GM19372 (cell line): ENCODE results near the gene OXER1.

Source experiments
- ATAC-seq: cut with Tn5 transposase; IDR thresholded peaks from one replicate; pipeline ENCODE4 v1.9.1; 2021; ENCODE audit warnings: mild to moderate bottlenecking, low read depth, moderate library complexity; ENCODE audit not compliant: unreplicated experiment

Gene OXER1

GRCh38 chr2:42794271-42795046 lies 30.5 kb upstream of the OXER1 start:
- ATAC-seq = no peak

GRCh38 chr2:42793334-42794270 lies 29.7 kb upstream of the OXER1 start:
- no peak for ATAC-seq

- peak; percentile 40 for ATAC-seq
These were observed 28.8 kb upstream of the OXER1 start, which contains the start of gene HAAO for GRCh38 chr2:42792583-42793333. Gene HAAO (minus strand): TSS chr2:42792583. CDS start chr2:42792536, 47 bp downstream.

- no peak for ATAC-seq
These were observed 28.2 kb upstream of the OXER1 start for GRCh38 chr2:42792087-42792582.

GRCh38 chr2:42791606-42792005 lies 27.7 kb upstream of the OXER1 start:
- no peak for ATAC-seq

GRCh38 chr2:42789751-42790150 lies 25.8 kb upstream of the OXER1 start:
- ATAC-seq = no peak

- ATAC-seq = no peak
These were observed 24.9 kb upstream of the OXER1 start for GRCh38 chr2:42788882-42789281.

GRCh38 chr2:42788478-42788793 lies 24.5 kb upstream of the OXER1 start:
- ATAC-seq = no peak

GRCh38 chr2:42787788-42788477 lies 24.0 kb upstream of the OXER1 start:
- ATAC-seq = no peak

- ATAC-seq = no peak
These were observed 23.5 kb upstream of the OXER1 start for GRCh38 chr2:42787424-42787787.

- ATAC-seq = no peak
These were observed 22.8 kb upstream of the OXER1 start for GRCh38 chr2:42786561-42787345.

GRCh38 chr2:42784204-42784880 lies 20.4 kb upstream of the OXER1 start:
- ATAC-seq = no peak

- ATAC-seq = no peak
These were observed 19.6 kb upstream of the OXER1 start for GRCh38 chr2:42783511-42783910.

- ATAC-seq = no peak
These were observed 17.2 kb upstream of the OXER1 start for GRCh38 chr2:42781181-42781580.

GRCh38 chr2:42777883-42778805 lies 14.2 kb upstream of the OXER1 start:
- no peak for ATAC-seq

- no peak for ATAC-seq
These were observed 11.9 kb upstream of the OXER1 start for GRCh38 chr2:42775810-42776209.

GRCh38 chr2:42775186-42775585 lies 11.3 kb upstream of the OXER1 start:
- ATAC-seq = no peak
